ENCODE results near the gene POLD1.

GRCh38 chr19:50392759-50393158 lies 8.6 kb downstream of the POLD1 start:
- TF ChIP-seq POLR2A (IDR thresholded peaks at IDR 0.05) (no peak), CTCF (IDR thresholded peaks at IDR 0.05) (no peak)
